ENCODE data around the gene CPSF7.

DNA sequence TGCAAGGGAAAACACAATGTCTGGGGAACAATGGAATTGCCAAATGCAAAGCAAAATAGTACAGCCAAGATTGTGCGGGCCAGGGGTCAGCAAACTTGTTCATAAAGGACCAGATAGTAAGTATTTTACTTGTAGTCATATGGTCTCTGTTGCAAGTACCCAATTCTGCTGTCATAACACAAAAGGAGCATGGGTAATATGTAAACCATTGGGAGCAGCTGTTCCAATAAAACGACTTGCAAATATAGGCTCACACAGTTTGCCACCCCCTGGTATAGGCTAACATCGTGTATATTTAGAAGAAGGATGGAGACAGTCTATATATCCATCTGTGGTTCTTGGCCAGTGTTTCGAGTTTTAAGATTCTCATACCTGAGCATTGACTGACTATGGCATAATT is 15.7 kb upstream of the CPSF7 start:
- no peak for TF ChIP-seq EZH2phosphoT487 (IDR thresholded peaks at IDR 0.05; ENCODE audit: low read depth, severe bottlenecking, unreplicated experiment)
- TF ChIP-seq, protein P1, sequence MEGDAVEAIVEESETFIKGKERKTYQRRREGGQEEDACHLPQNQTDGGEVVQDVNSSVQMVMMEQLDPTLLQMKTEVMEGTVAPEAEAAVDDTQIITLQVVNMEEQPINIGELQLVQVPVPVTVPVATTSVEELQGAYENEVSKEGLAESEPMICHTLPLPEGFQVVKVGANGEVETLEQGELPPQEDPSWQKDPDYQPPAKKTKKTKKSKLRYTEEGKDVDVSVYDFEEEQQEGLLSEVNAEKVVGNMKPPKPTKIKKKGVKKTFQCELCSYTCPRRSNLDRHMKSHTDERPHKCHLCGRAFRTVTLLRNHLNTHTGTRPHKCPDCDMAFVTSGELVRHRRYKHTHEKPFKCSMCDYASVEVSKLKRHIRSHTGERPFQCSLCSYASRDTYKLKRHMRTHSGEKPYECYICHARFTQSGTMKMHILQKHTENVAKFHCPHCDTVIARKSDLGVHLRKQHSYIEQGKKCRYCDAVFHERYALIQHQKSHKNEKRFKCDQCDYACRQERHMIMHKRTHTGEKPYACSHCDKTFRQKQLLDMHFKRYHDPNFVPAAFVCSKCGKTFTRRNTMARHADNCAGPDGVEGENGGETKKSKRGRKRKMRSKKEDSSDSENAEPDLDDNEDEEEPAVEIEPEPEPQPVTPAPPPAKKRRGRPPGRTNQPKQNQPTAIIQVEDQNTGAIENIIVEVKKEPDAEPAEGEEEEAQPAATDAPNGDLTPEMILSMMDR (IDR thresholded peaks at IDR 0.05; ENCODE audit: poor library complexity): no peak

All from hepatocyte (in vitro differentiated cells).